Kidney epithelial cell (primary cell): Measurements from ENCODE around the gene HES7. TPM values are rescaled to one million over a fixed set of nuclear protein-coding genes. Genes with fewer than 3 reads are reported as not detected.

ENCODE experiments used
- DNase-seq: peaks from one replicate; pipeline ENCODE4 v3.0.0-alpha.2; 2010; ENCODE audit warnings: low read depth
- H3K27me3 ChIP-seq: 2 replicates; pipeline ENCODE4 v1.6.0; 2011; ENCODE audit warnings: low read length; ENCODE audit not compliant: control insufficient read depth, insufficient read depth
- H3K36me3 ChIP-seq: 2 replicates; pipeline ENCODE4 v1.5.1; 2011; ENCODE audit warnings: low read length; ENCODE audit not compliant: control insufficient read depth, insufficient read depth
- H3K4me3 ChIP-seq: 2 replicates; pipeline ENCODE4 v1.5.1; 2011; ENCODE audit warnings: low read depth, mild to moderate bottlenecking, control low read depth, low read length
- CTCF ChIP-seq: IDR thresholded peaks from 2 replicates; pipeline ENCODE4 v1.5.1; 2011; ENCODE audit warnings: mild to moderate bottlenecking, moderate library complexity, low read length, control low read depth, inconsistent platforms; ENCODE audit not compliant: insufficient read depth, poor library complexity, severe bottlenecking
- total RNA-seq: library from RNA; depleted of rRNA; stranded (reverse); fragments of >200 nt; gene quantifications from 2 replicates; pipeline ENCODE4 v1.2.3, GENCODE V29; 2015

Gene HES7
- total RNA-seq, 1 donor from 2014 or later = not detected

- no peak for TF ChIP-seq CTCF
- no peak for DNase-seq
- Histone ChIP-seq H3K27me3 (peaks cover 15% of the 10 kb centered on the region), H3K36me3 (no peaks in the 10 kb centered on the region), H3K4me3 (no peak overlapping the region)
These were observed 19.0 kb downstream of the HES7 start for GRCh38 chr17:8104911-8105310.

DNA sequence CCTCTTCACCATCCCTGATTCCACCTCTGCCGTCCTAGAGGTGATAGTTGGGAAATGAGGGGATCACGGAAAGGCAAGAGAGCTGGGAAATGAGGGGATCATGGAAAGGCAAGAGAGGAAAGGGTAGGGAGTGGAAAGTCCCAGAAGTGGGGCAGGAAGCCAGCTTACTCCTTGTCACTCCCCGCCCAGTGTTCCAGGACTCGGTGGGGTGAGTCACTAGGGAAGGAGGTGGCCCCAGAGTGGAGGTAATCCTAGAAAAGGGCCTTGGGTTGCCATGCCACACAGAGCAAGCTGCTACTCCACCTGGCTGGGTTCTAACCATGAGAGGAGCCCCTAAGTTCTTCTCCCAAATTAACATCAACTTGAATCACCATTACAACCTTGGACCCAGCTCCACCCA is 20.4 kb downstream of the HES7 start:
- TF ChIP-seq CTCF = no peak
- DNase-seq = no peak
- no peak overlapping the region for H3K4me3 ChIP-seq
- H3K36me3 ChIP-seq = no peaks in the 10 kb centered on the region
- peaks cover 3% of the 10 kb centered on the region for H3K27me3 ChIP-seq

- H3K4me3 ChIP-seq = no peak overlapping the region
- H3K36me3 ChIP-seq = no peaks in the 10 kb centered on the region
- TF ChIP-seq CTCF = no peak
- DNase-seq = no peak
- no peaks in the 10 kb centered on the region for H3K27me3 ChIP-seq
These were observed 22.2 kb downstream of the HES7 start for GRCh38 chr17:8101721-8102120.

DNA sequence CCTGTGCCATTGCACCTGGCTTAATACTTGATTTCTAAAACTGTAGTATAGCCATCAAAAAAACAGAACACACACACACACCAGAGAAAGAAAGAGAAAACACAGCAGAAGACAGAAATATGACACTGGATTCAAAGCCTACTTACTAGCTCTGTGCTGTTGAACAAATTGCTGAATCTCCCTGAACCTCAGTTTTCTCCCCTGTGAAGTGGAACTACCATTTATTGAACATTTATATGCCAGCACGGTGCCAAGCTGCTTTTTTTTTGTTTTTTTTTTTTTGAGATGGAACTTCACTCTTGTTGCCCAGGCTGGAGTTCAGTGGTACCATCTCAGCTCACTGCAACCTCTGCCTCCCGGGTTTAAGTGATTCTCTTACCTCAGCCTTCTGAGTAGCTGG is 23.1 kb downstream of the HES7 start:
- Histone ChIP-seq H3K36me3 (no peaks in the 10 kb centered on the region), H3K4me3 (no peak overlapping the region), H3K27me3 (peaks cover 4% of the 10 kb centered on the region)
- no peak for DNase-seq
- TF ChIP-seq CTCF = no peak

DNA sequence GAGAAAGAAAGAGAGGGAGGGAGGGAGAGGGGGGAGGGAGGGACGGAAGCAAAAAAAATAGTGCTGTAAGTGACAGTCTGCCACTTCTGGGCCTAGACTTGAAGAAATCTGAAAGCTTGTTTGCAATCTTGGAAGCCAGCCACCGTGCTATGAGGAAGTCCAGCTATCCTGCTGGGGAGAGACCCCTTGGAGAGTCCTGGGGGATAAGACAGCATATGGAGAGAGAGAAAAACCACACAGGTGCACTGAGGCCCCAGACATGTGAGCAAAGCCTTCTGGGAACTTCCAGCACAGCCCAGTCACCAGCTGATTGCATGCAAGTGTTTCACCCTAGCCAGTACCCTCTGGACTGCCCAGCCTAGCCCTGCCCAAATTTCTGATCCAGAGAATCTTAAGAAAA is 23.8 kb downstream of the HES7 start:
- no peak for TF ChIP-seq CTCF

GRCh38 chr17:8096541-8096940 is 27.4 kb downstream of the HES7 start:
- peaks cover 7% of the 10 kb centered on the region for H3K27me3 ChIP-seq
- H3K4me3 ChIP-seq = no peak overlapping the region
- TF ChIP-seq CTCF = no peak
- DNase-seq = no peak
- no peaks in the 10 kb centered on the region for H3K36me3 ChIP-seq

More for the DNA sequence above, 23.8 kb downstream of the HES7 start:
- Histone ChIP-seq H3K27me3 (peaks cover 4% of the 10 kb centered on the region), H3K4me3 (no peak overlapping the region), H3K36me3 (no peaks in the 10 kb centered on the region)
- no peak for DNase-seq
